ENCODE data around the gene FBLN5.
"Not testable (repeated sequence)": the region's sequence is repeated elsewhere in the genome, so short reads cannot be mapped to it uniquely, and the experiment has no call there.

FBLN5 gene

GRCh38 chr14:91904483-91904882 is 43.0 kb downstream of the FBLN5 start:
- DNase-seq, result no peak

- DNase-seq, result no peak
Measured at GRCh38 chr14:91903070-91903469, 44.4 kb downstream of the FBLN5 start.

GRCh38 chr14:91902336-91902735 is 45.2 kb downstream of the FBLN5 start:
- no peak for DNase-seq

- no peak for DNase-seq
Measured at GRCh38 chr14:91901449-91902226, 45.9 kb downstream of the FBLN5 start.

GRCh38 chr14:91899806-91900205 is 47.7 kb downstream of the FBLN5 start:
- DNase-seq, result no peak

- DNase-seq, result no peak
Measured at GRCh38 chr14:91899213-91899612, 48.3 kb downstream of the FBLN5 start.

- no peak for DNase-seq
Measured at GRCh38 chr14:91898372-91898771, 49.1 kb downstream of the FBLN5 start.

- DNase-seq, result not testable (repeated sequence)
Measured at GRCh38 chr14:91897716-91898115, 49.8 kb downstream of the FBLN5 start.

GRCh38 chr14:91897106-91897701 is 50.3 kb downstream of the FBLN5 start:
- no peak for DNase-seq

GRCh38 chr14:91896419-91896818 is 51.1 kb downstream of the FBLN5 start:
- DNase-seq, result no peak

- DNase-seq, result no peak
Measured at GRCh38 chr14:91893669-91894068, 53.8 kb downstream of the FBLN5 start.

- DNase-seq, result no peak
Measured at GRCh38 chr14:91893007-91893406, 54.5 kb downstream of the FBLN5 start.

GRCh38 chr14:91891721-91892220 is 55.7 kb downstream of the FBLN5 start:
- no peak for DNase-seq

- no peak for DNase-seq
Measured at GRCh38 chr14:91891101-91891500, 56.4 kb downstream of the FBLN5 start.

GRCh38 chr14:91890291-91890749 is 57.2 kb downstream of the FBLN5 start:
- DNase-seq, result no peak

GRCh38 chr14:91889477-91890211 is 57.9 kb downstream of the FBLN5 start:
- no peak for DNase-seq

- DNase-seq, result no peak
Measured at GRCh38 chr14:91888641-91889476, 58.6 kb downstream of the FBLN5 start.

- DNase-seq, result no peak
Measured at GRCh38 chr14:91886961-91887360, 60.5 kb downstream of the FBLN5 start.

- no peak for DNase-seq
Measured at GRCh38 chr14:91885839-91886238, 61.7 kb downstream of the FBLN5 start.

- DNase-seq, result no peak
Measured at GRCh38 chr14:91885113-91885712, 62.3 kb downstream of the FBLN5 start.

GRCh38 chr14:91884664-91885063 is 62.8 kb downstream of the FBLN5 start:
- no peak for DNase-seq

GRCh38 chr14:91883753-91884152 is 63.7 kb downstream of the FBLN5 start:
- no peak for DNase-seq

Data from activated naive CD4-positive, alpha-beta T cell (primary cell).